Measurements from ENCODE around the gene ADSL. TPM values are rescaled to one million over a fixed set of nuclear protein-coding genes. Genes with fewer than 3 reads are reported as not detected.

ADSL gene
- total and polyA plus RNA-seq, 2 of the 4 experiments (the other 2 are of a cell fraction), result 93.6 to 229 TPM

DNA sequence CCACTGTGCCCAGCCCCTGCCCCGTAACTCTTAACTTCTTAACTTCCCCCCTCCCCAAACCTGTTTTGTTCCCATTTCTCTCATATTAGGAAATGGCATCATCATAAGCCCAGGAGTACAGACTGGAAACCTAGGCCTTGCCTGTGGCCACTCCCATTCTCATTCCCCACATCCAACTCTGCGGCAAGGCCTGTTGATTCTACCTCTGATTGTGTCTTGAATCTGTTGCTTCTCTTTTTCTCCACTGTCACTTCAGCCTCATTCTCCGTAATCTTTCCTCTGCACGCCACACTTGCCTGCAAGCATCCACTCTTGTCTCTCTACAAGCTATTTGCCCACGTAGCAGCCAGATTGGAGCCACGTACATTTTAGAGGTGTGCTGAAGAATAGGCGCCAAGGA, 49.3 kb downstream of the ADSL start:
- ATAC-seq (ENCODE audit: low read depth) (no peak), DNase-seq (no peak)
- dilution Hi-C loops (cut with HindIII; ENCODE audit: low sequenced_read_pairs, unreplicated experiment) (no loop called here), in situ Hi-C loops (cut with MboI; ENCODE audit: low sequenced_read_pairs) (no loop called here), intact Hi-C loops (cut with micrococcal nuclease) (no loop called here)
- Histone ChIP-seq H3K23ac (ENCODE audit: low read depth, low read length) (no peak overlapping the region), H3K9ac (ENCODE audit: low read depth, low read length) (no peak overlapping the region), H3K4me3 (ENCODE audit: insufficient read depth, low read depth, low read length) (no peak overlapping the region), H3K18ac (ENCODE audit: low read depth, low read length) (no peak overlapping the region), H2AK9ac (replicated peaks; ENCODE audit: low read depth, low read length, poor library complexity) (no peak overlapping the region), H4K20me1 (ENCODE audit: insufficient read depth, low read length) (peaks cover 18% of the 10 kb centered on the region), H2BK5ac (ENCODE audit: low read depth, low read length, poor library complexity, severe bottlenecking) (no peak overlapping the region), H3K4me1 (ENCODE audit: control insufficient read depth, insufficient read depth, low read length) (peaks cover 10% of the 10 kb centered on the region), H3K4ac (ENCODE audit: low read depth, low read length) (no peak overlapping the region), H3K14ac (replicated peaks; ENCODE audit: low read depth, low read length) (no peak overlapping the region), H3K36me3 (ENCODE audit: control insufficient read depth, insufficient read depth, low read length) (peaks cover under 1% of the 10 kb centered on the region), H2AK5ac (ENCODE audit: low read depth, low read length) (no peak overlapping the region), H4K5ac (ENCODE audit: low read depth, low read length) (no peak overlapping the region), H2AFZ (replicated peaks; ENCODE audit: low read length, poor library complexity) (no peak overlapping the region), H4K91ac (ENCODE audit: insufficient read depth, low read depth, low read length) (no peak overlapping the region), H3K9me3 (ENCODE audit: control insufficient read depth, insufficient read depth, low read length) (no peaks in the 10 kb centered on the region), H2BK120ac (ENCODE audit: low read depth, low read length) (no peak overlapping the region), H3K9me1 (ENCODE audit: insufficient read depth, low read length) (peaks cover 12% of the 10 kb centered on the region), H3K27me3 (ENCODE audit: control insufficient read depth, insufficient read depth, low read length) (no peaks in the 10 kb centered on the region), H2BK15ac (ENCODE audit: low read depth, low read length) (no peak overlapping the region), H3K79me1 (ENCODE audit: low read depth in 1 of 2, low read length in 2 of 2) (peaks cover 35 to 74% of the 10 kb centered on the region in 2 experiments), H4K8ac (ENCODE audit: low read depth in 2 of 2, low read length in 2 of 2) (no peak overlapping the region), H3K27ac (ENCODE audit: insufficient read depth, low read length) (no peak overlapping the region), H2BK20ac (ENCODE audit: low read depth, low read length) (no peak overlapping the region), H3K56ac (ENCODE audit: extremely low read depth, insufficient read depth, low read length) (no peak overlapping the region), H3K4me2 (ENCODE audit: low read depth, low read length) (no peak overlapping the region)
- CTCF ChIA-PET, result interaction anchor here (0.7 kb wide), 1 partner anchor 1305 kb away, joined by 3 read pairs; no protein-coding TSS in a partner anchor
- POLR2A ChIA-PET (ENCODE audit: unreplicated experiment), result no interaction called here
- TF ChIP-seq, protein P1, sequence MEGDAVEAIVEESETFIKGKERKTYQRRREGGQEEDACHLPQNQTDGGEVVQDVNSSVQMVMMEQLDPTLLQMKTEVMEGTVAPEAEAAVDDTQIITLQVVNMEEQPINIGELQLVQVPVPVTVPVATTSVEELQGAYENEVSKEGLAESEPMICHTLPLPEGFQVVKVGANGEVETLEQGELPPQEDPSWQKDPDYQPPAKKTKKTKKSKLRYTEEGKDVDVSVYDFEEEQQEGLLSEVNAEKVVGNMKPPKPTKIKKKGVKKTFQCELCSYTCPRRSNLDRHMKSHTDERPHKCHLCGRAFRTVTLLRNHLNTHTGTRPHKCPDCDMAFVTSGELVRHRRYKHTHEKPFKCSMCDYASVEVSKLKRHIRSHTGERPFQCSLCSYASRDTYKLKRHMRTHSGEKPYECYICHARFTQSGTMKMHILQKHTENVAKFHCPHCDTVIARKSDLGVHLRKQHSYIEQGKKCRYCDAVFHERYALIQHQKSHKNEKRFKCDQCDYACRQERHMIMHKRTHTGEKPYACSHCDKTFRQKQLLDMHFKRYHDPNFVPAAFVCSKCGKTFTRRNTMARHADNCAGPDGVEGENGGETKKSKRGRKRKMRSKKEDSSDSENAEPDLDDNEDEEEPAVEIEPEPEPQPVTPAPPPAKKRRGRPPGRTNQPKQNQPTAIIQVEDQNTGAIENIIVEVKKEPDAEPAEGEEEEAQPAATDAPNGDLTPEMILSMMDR (conservative IDR thresholded peaks at IDR 0.05; ENCODE audit: low read depth, low read length), result no peak
- no TSS peak for BruUV-seq (replicated peaks)
- 100% methylated on average over 2 of the region's 7 CpGs; no CpG with 5 or more reads in 1 of the 2 experiments for WGBS, 2 experiments (ENCODE audit: extremely low coverage in 2 of 2, insufficient read length in 1 of 2)
